IMR-90 (cell line): ENCODE data around the gene SIGLEC12. TPM values are rescaled to one million over a fixed set of nuclear protein-coding genes. Genes with fewer than 3 reads are reported as not detected.

ENCODE experiments used
- ATAC-seq: fragments of 200-7000 bp; cut with Tn5 transposase; 2 replicates; pipeline ENCODE4 v1.9.1; 2020; ENCODE audit warnings: low read depth, mild to moderate bottlenecking, moderate library complexity
- BruUV-seq: library from RNA; stranded (reverse); fragments of 400-500 nt; replicated peaks from 2 replicates; lab custom pipeline; 2021; lab: Mats Ljungman, UMichigan
- CTCF ChIA-PET: fragments of 300-600 bp; formaldehyde crosslinking; extraction: SDS; loops from one replicate; lab custom pipeline; 2021; ENCODE audit warnings: antibody characterized with exemption; lab: Yijun Ruan, JAX
- POLR2A ChIA-PET: fragments of 300-600 bp; sonication (Branson Sonifier 250); formaldehyde crosslinking; loops from one replicate; lab custom pipeline; 2022; ENCODE audit warnings: antibody characterized with exemption; ENCODE audit not compliant: unreplicated experiment; lab: Charles Lee
- DNase-seq: peaks from one replicate; pipeline ENCODE4 v3.0.0; 2013
- H2AFZ ChIP-seq: replicated peaks from 2 replicates; pipeline ENCODE3; 2013; ENCODE audit warnings: low read length, mild to moderate bottlenecking; ENCODE audit not compliant: poor library complexity
- H2AK5ac ChIP-seq: 2 replicates; pipeline ENCODE4 v1.6.1; 2013; ENCODE audit warnings: low read depth, low read length, inconsistent platforms
- H2AK9ac ChIP-seq: replicated peaks from 2 replicates; pipeline ENCODE3; 2013; ENCODE audit warnings: mild to moderate bottlenecking, low read depth, low read length, moderate library complexity; ENCODE audit not compliant: poor library complexity
- H2BK120ac ChIP-seq: 2 replicates; pipeline ENCODE4 v1.6.1; 2013; ENCODE audit warnings: low read depth, low read length, inconsistent platforms
- H2BK15ac ChIP-seq: 3 replicates; pipeline ENCODE4 v1.6.1; 2013; ENCODE audit warnings: low read depth, low read length, inconsistent platforms
- H2BK20ac ChIP-seq: 2 replicates; pipeline ENCODE4 v1.6.1; 2013; ENCODE audit warnings: low read depth, mild to moderate bottlenecking, inconsistent platforms, low read length, moderate library complexity
- H2BK5ac ChIP-seq: 2 replicates; pipeline ENCODE4 v1.6.1; 2013; ENCODE audit warnings: mild to moderate bottlenecking, low read depth, low read length, inconsistent platforms; ENCODE audit not compliant: poor library complexity, severe bottlenecking
- H3K14ac ChIP-seq: replicated peaks from 2 replicates; pipeline ENCODE4 v1.6.1; 2013; ENCODE audit warnings: low read depth, low read length, inconsistent platforms
- H3K18ac ChIP-seq: 2 replicates; pipeline ENCODE4 v1.6.1; 2013; ENCODE audit warnings: low read depth, low read length, control low read depth
- H3K23ac ChIP-seq: 2 replicates; pipeline ENCODE4 v1.6.1; 2013; ENCODE audit warnings: low read depth, low read length, inconsistent platforms
- H3K27ac ChIP-seq: 2 replicates; pipeline ENCODE4 v1.5.1; 2013; ENCODE audit warnings: mild to moderate bottlenecking, control low read depth, low read length; ENCODE audit not compliant: insufficient read depth
- H3K27me3 ChIP-seq: 2 replicates; pipeline ENCODE4 v1.6.1; 2013; ENCODE audit warnings: low read length; ENCODE audit not compliant: control insufficient read depth, insufficient read depth
- H3K36me3 ChIP-seq: 2 replicates; pipeline ENCODE4 v1.6.1; 2013; ENCODE audit warnings: low read length, mixed read lengths; ENCODE audit not compliant: control insufficient read depth, insufficient read depth
- H3K4ac ChIP-seq: 2 replicates; pipeline ENCODE4 v1.6.1; 2013; ENCODE audit warnings: low read depth, low read length, inconsistent platforms
- H3K4me1 ChIP-seq: 2 replicates; pipeline ENCODE4 v1.6.1; 2013; ENCODE audit warnings: low read length, mixed read lengths; ENCODE audit not compliant: control insufficient read depth, insufficient read depth
- H3K4me2 ChIP-seq: 2 replicates; pipeline ENCODE4 v1.6.1; 2013; ENCODE audit warnings: low read depth, mild to moderate bottlenecking, control low read depth, low read length, moderate library complexity
- H3K4me3 ChIP-seq: 2 replicates; pipeline ENCODE4 v1.5.1; 2013; ENCODE audit warnings: low read depth, mild to moderate bottlenecking, control low read depth, low read length, moderate library complexity; ENCODE audit not compliant: insufficient read depth
- H3K56ac ChIP-seq: 2 replicates; pipeline ENCODE4 v1.6.1; 2013; ENCODE audit warnings: low read length, inconsistent platforms; ENCODE audit not compliant: insufficient read depth; ENCODE audit errors: extremely low read depth
- H3K79me1 ChIP-seq, 2 experiments: 2 replicates each; pipeline ENCODE4 v1.6.1; 2013; ENCODE audit warnings: low read length in 2 of 2, inconsistent platforms in 1 of 2, low read depth in 1 of 2
- H3K9ac ChIP-seq: 2 replicates; pipeline ENCODE4 v1.6.1; 2013; ENCODE audit warnings: low read depth, low read length, control low read depth
- H3K9me1 ChIP-seq: 2 replicates; pipeline ENCODE4 v1.6.1; 2013; ENCODE audit warnings: low read length, inconsistent platforms; ENCODE audit not compliant: insufficient read depth
- H3K9me3 ChIP-seq: 2 replicates; pipeline ENCODE4 v1.6.1; 2013; ENCODE audit warnings: low read length; ENCODE audit not compliant: control insufficient read depth, insufficient read depth
- H4K20me1 ChIP-seq: 2 replicates; pipeline ENCODE4 v1.6.1; 2013; ENCODE audit warnings: low read length, inconsistent platforms; ENCODE audit not compliant: insufficient read depth
- H4K5ac ChIP-seq: 2 replicates; pipeline ENCODE4 v1.6.1; 2013; ENCODE audit warnings: mild to moderate bottlenecking, low read depth, low read length, control low read depth
- H4K8ac ChIP-seq, 2 experiments: 2 replicates each; pipeline ENCODE4 v1.6.1; 2013; ENCODE audit warnings: low read depth in 2 of 2, low read length in 2 of 2, control low read depth in 1 of 2, inconsistent platforms in 1 of 2
- H4K91ac ChIP-seq: 2 replicates; pipeline ENCODE4 v1.6.1; 2013; ENCODE audit warnings: low read depth, low read length, inconsistent platforms; ENCODE audit not compliant: insufficient read depth
- FOS ChIP-seq: fragments of 150-350 bp; IDR thresholded peaks from 2 replicates; pipeline ENCODE4 v1.6.1; 2016; ENCODE audit warnings: low read depth, low read length
- MAFK ChIP-seq: IDR thresholded peaks from 2 replicates; pipeline ENCODE4 v1.6.1; 2012; ENCODE audit warnings: low read depth, low read length, improper control_type of control experiment
- NFE2L2 ChIP-seq: fragments of 150-350 bp; IDR thresholded peaks from 2 replicates; pipeline ENCODE4 v1.6.1; 2016; ENCODE audit warnings: low read depth, mild to moderate bottlenecking, low read length
- RAD21 ChIP-seq: IDR thresholded peaks from 2 replicates; pipeline ENCODE4 v1.6.1; 2012; ENCODE audit warnings: low read length, improper control_type of control experiment
- RFX5 ChIP-seq: IDR thresholded peaks from 2 replicates; pipeline ENCODE4 v1.8.0; 2012; ENCODE audit warnings: low read depth, mild to moderate bottlenecking, low read length, moderate library complexity
- SMC3 ChIP-seq: fragments of 150-350 bp; IDR thresholded peaks from 2 replicates; pipeline ENCODE4 v1.6.1; 2016; ENCODE audit warnings: low read depth, mild to moderate bottlenecking, antibody characterized with exemption, low read length, moderate library complexity
- USF2 ChIP-seq: fragments of 150-350 bp; IDR thresholded peaks from 2 replicates; pipeline ENCODE4 v1.6.1; 2017; ENCODE audit warnings: mild to moderate bottlenecking, antibody characterized with exemption, low read length, low read depth
- WGBS, 2 experiments: methylation state at CpG; one replicate each; pipeline versions ENCODE4 v1.1.5 to v1.1.7; 2013; ENCODE audit warnings: missing lambda C conversion rate in 2 of 2; ENCODE audit not compliant: insufficient read length in 1 of 2; ENCODE audit errors: extremely low coverage in 2 of 2; 5-methylcytosine and 5-hydroxymethylcytosine counted together
- dilution Hi-C: fragments of 300-500 bp; cut with HindIII; formaldehyde crosslinking; loops from one replicate; pipeline ENCODE4 v1.14.3; 2018; ENCODE audit warnings: low sequenced_read_pairs; ENCODE audit not compliant: unreplicated experiment
- in situ Hi-C: fragments of 300-500 bp; cut with MboI; formaldehyde crosslinking; loops from 3 replicates; pipeline ENCODE4 v1.14.3; 2019; ENCODE audit warnings: low sequenced_read_pairs, inconsistent platforms, mixed read lengths
- intact Hi-C: fragments of 100-400 bp; cut with micrococcal nuclease; formaldehyde crosslinking; loops from 2 replicates; pipeline ENCODE4 v1.10.0; 2022
- polyA plus RNA-seq, 3 experiments: library from polyadenylated mRNA; depleted of rRNA; stranded (reverse); fragments of >200 nt; gene quantifications; 2 replicates each; pipeline ENCODE4 v1.2.3, GENCODE V29; 2012; ENCODE audit warnings: low replicate concordance in 1 of 3
- total RNA-seq: library from RNA; depleted of rRNA; stranded (reverse); fragments of >200 nt; gene quantifications from 2 replicates; pipeline ENCODE4 v1.2.3, GENCODE V29; 2012

Gene SIGLEC12
- total and polyA plus RNA-seq, 2 of the 4 experiments (the other 2 are of a cell fraction): not detected

GRCh38 chr19:51513968-51514367 lies 12.4 kb upstream of the SIGLEC12 start:
- ChIA-PET POLR2A (no interaction called here), CTCF (interaction anchor here (1.0 kb wide), 1 partner anchor 9 kb away, joined by 3 read pairs; no protein-coding TSS in a partner anchor)
- no peak overlapping the region for H3K56ac ChIP-seq
- no CpG with 5 or more reads among the region's 2 CpGs for WGBS, 2 experiments
- H2BK20ac ChIP-seq: no peak overlapping the region
- no peak overlapping the region for H2BK5ac ChIP-seq
- H2BK120ac ChIP-seq: no peak overlapping the region
- H3K4me3 ChIP-seq: no peak overlapping the region
- H2BK15ac ChIP-seq: no peak overlapping the region
- H4K20me1 ChIP-seq: no peaks in the 10 kb centered on the region
- DNase-seq: no peak
- no peaks in the 10 kb centered on the region for H3K36me3 ChIP-seq
- TF ChIP-seq SMC3 (no peak), RAD21 (no peak), RFX5 (no peak), USF2 (no peak), FOS (no peak), MAFK (no peak), NFE2L2 (no peak)
- H4K5ac ChIP-seq: no peak overlapping the region
- H3K14ac ChIP-seq: no peak overlapping the region
- no peak overlapping the region for H3K18ac ChIP-seq
- no peak overlapping the region for H3K23ac ChIP-seq
- H4K8ac ChIP-seq: no peak overlapping the region
- no peak overlapping the region for H2AFZ ChIP-seq
- no peak overlapping the region for H2AK5ac ChIP-seq
- no peak overlapping the region for H3K4ac ChIP-seq
- H3K79me1 ChIP-seq: no peaks in the 10 kb centered on the region
- no peaks in the 10 kb centered on the region for H3K9me3 ChIP-seq
- no peaks in the 10 kb centered on the region for H3K27me3 ChIP-seq
- H2AK9ac ChIP-seq: no peak overlapping the region
- ATAC-seq: no peak
- BruUV-seq: no TSS peak
- dilution Hi-C loops: no loop called here
- H4K91ac ChIP-seq: no peak overlapping the region
- no peaks in the 10 kb centered on the region for H3K4me1 ChIP-seq
- intact Hi-C loops: loop anchor here (2.0 kb wide), 1 partner anchor 175 kb away; no protein-coding TSS in a partner anchor
- no peak overlapping the region for H3K9ac ChIP-seq
- no peaks in the 10 kb centered on the region for H3K9me1 ChIP-seq
- H3K27ac ChIP-seq: no peak overlapping the region
- no peak overlapping the region for H3K4me2 ChIP-seq
- in situ Hi-C loops: no loop called here
